Measurements from ENCODE around the gene IDS. TPM values are rescaled to one million over a fixed set of nuclear protein-coding genes. Genes with fewer than 3 reads are reported as not detected.

The IDS gene
- total and polyA plus RNA-seq, 7 donors, result 31.3 to 97.2 (median 71.3) TPM

- H3K27me3 ChIP-seq, result no peaks in the 10 kb centered on the region
- 86 to 90% methylated on average over 3 of the region's 3 CpGs for WGBS, 2 donors
- no peak overlapping the region for H3K4me3 ChIP-seq
- H3K27ac ChIP-seq, result no peak overlapping the region
- DNase-seq, result no peak
- intact Hi-C loops (cut with DNase I), result no loop called here
- no peaks in the 10 kb centered on the region for H3K4me1 ChIP-seq
- no peaks in the 10 kb centered on the region for H3K9me3 ChIP-seq
- no peak for TF ChIP-seq POLR2AphosphoS5 (IDR thresholded peaks at IDR 0.05)
- no peak for TF ChIP-seq EP300 (IDR thresholded peaks at IDR 0.05)
- no peak for TF ChIP-seq CTCF (IDR thresholded peaks at IDR 0.05)
- no peak for TF ChIP-seq POLR2A (IDR thresholded peaks at IDR 0.05)
- no peaks in the 10 kb centered on the region for H3K36me3 ChIP-seq
These were observed 37.6 kb downstream of the IDS start for GRCh38 chrX:149467461-149467860.

- 74 to 86% methylated on average over 1 of the region's 1 CpG for WGBS, 2 donors
- no peaks in the 10 kb centered on the region for H3K36me3 ChIP-seq
- intact Hi-C loops (cut with DNase I), result no loop called here
- TF ChIP-seq CTCF (IDR thresholded peaks at IDR 0.05) (no peak), POLR2A (IDR thresholded peaks at IDR 0.05) (no peak), EP300 (IDR thresholded peaks at IDR 0.05) (no peak), POLR2AphosphoS5 (IDR thresholded peaks at IDR 0.05) (no peak)
- no peaks in the 10 kb centered on the region for H3K4me1 ChIP-seq
- no peak overlapping the region for H3K27ac ChIP-seq
- H3K27me3 ChIP-seq, result no peaks in the 10 kb centered on the region
- no peak for DNase-seq
- no peaks in the 10 kb centered on the region for H3K9me3 ChIP-seq
- H3K4me3 ChIP-seq, result no peak overlapping the region
These were observed 42.3 kb downstream of the IDS start for GRCh38 chrX:149462849-149463248.

- Histone ChIP-seq H3K9me3 (no peaks in the 10 kb centered on the region), H3K27ac (no peak overlapping the region), H3K27me3 (no peaks in the 10 kb centered on the region), H3K4me3 (no peak overlapping the region), H3K4me1 (no peaks in the 10 kb centered on the region), H3K36me3 (no peaks in the 10 kb centered on the region)
- 69 to 84% methylated on average over 3 of the region's 3 CpGs for WGBS, 2 donors
- intact Hi-C loops (cut with DNase I), result no loop called here
- no peak for TF ChIP-seq POLR2AphosphoS5 (IDR thresholded peaks at IDR 0.05)
- TF ChIP-seq CTCF (IDR thresholded peaks at IDR 0.05), result no peak
- no peak for TF ChIP-seq EP300 (IDR thresholded peaks at IDR 0.05)
- TF ChIP-seq POLR2A (IDR thresholded peaks at IDR 0.05), result no peak
- no peak for DNase-seq
These were observed 43.4 kb downstream of the IDS start for GRCh38 chrX:149461746-149462145.

GRCh38 chrX:149458586-149458985 is 46.5 kb downstream of the IDS start:
- intact Hi-C loops (cut with DNase I), result no loop called here
- Histone ChIP-seq H3K4me3 (no peak overlapping the region), H3K27ac (no peak overlapping the region), H3K27me3 (no peaks in the 10 kb centered on the region), H3K4me1 (no peaks in the 10 kb centered on the region), H3K9me3 (no peaks in the 10 kb centered on the region), H3K36me3 (no peaks in the 10 kb centered on the region)
- TF ChIP-seq EP300 (IDR thresholded peaks at IDR 0.05), result no peak
- TF ChIP-seq CTCF (IDR thresholded peaks at IDR 0.05), result no peak
- TF ChIP-seq POLR2AphosphoS5 (IDR thresholded peaks at IDR 0.05), result no peak
- no peak for TF ChIP-seq POLR2A (IDR thresholded peaks at IDR 0.05)
- no peak for DNase-seq

- no peak overlapping the region for H3K4me3 ChIP-seq
- H3K4me1 ChIP-seq, result no peaks in the 10 kb centered on the region
- H3K27ac ChIP-seq, result no peak overlapping the region
- TF ChIP-seq POLR2AphosphoS5 (IDR thresholded peaks at IDR 0.05) (no peak), POLR2A (IDR thresholded peaks at IDR 0.05) (no peak), EP300 (IDR thresholded peaks at IDR 0.05) (no peak)
- H3K27me3 ChIP-seq, result no peaks in the 10 kb centered on the region
- intact Hi-C loops (cut with DNase I), result no loop called here
- no peak for DNase-seq
- no peaks in the 10 kb centered on the region for H3K36me3 ChIP-seq
- H3K9me3 ChIP-seq, result no peaks in the 10 kb centered on the region
- WGBS, 2 donors, result 28 to 46% methylated on average over 9 of the region's 9 CpGs
These were observed 48.4 kb downstream of the IDS start for GRCh38 chrX:149456476-149457245.

Measured in sigmoid colon (tissue), 7 donors.